Stimulated activated effector memory CD8-positive, alpha-beta T cell treated with anti-CD3 and anti-CD28 coated beads, Interleukin-12 subunit alpha, Interleukin-12 subunit beta, amount 100 ng/mL, for 72 hours (primary cell): ENCODE data around the gene ADAMTSL3.

Experiments used
- ATAC-seq: fragments of 150-1000 bp; cut with Tn5 transposase; 2 replicates; pipeline ENCODE4 v1.10.0; 2021
- DNase-seq, 2 donors: peaks; one replicate each; pipeline ENCODE4 v3.0.0; 2021 to 2022; ENCODE audit warnings: low spot score in 2 of 2
- H3K27ac Mint-ChIP-seq: one replicate; pipeline ENCODE4 v1.8.0; 2022; ENCODE audit warnings: mild to moderate bottlenecking, mixed read lengths
- H3K36me3 Mint-ChIP-seq: one replicate; pipeline ENCODE4 v1.8.0; 2022; ENCODE audit warnings: mild to moderate bottlenecking, mixed read lengths
- H3K4me1 Mint-ChIP-seq: one replicate; pipeline ENCODE4 v1.8.0; 2022; ENCODE audit warnings: mixed read lengths
- H3K4me3 Mint-ChIP-seq: one replicate; pipeline ENCODE4 v1.8.0; 2022; ENCODE audit warnings: mild to moderate bottlenecking, mixed read lengths
- H3K9me3 Mint-ChIP-seq: one replicate; pipeline ENCODE4 v1.8.0; 2022; ENCODE audit warnings: mixed read lengths

ADAMTSL3 gene

GRCh38 chr15:83710452-83710851 is 56.5 kb downstream of the ADAMTSL3 start:
- no peaks in the 10 kb centered on the region for H3K4me1 Mint-ChIP-seq
- no peak for ATAC-seq
- no peak for DNase-seq
- H3K27ac Mint-ChIP-seq = no peak overlapping the region
- H3K36me3 Mint-ChIP-seq = no peaks in the 10 kb centered on the region
- H3K4me3 Mint-ChIP-seq = no peak overlapping the region
- no peaks in the 10 kb centered on the region for H3K9me3 Mint-ChIP-seq

- ATAC-seq (no peak), DNase-seq (no peak)
- Mint-ChIP-seq H3K36me3 (no peaks in the 10 kb centered on the region), H3K27ac (no peak overlapping the region), H3K4me1 (no peaks in the 10 kb centered on the region), H3K4me3 (no peak overlapping the region), H3K9me3 (no peaks in the 10 kb centered on the region)
Measured at GRCh38 chr15:83711236-83711635, 57.3 kb downstream of the ADAMTSL3 start.

- no peaks in the 10 kb centered on the region for H3K4me1 Mint-ChIP-seq
- H3K36me3 Mint-ChIP-seq = no peaks in the 10 kb centered on the region
- no peak overlapping the region for H3K27ac Mint-ChIP-seq
- DNase-seq = no peak
- H3K9me3 Mint-ChIP-seq = no peaks in the 10 kb centered on the region
- H3K4me3 Mint-ChIP-seq = no peak overlapping the region
- ATAC-seq = no peak
Measured at GRCh38 chr15:83713242-83713641, 59.3 kb downstream of the ADAMTSL3 start.

- DNase-seq (no peak), ATAC-seq (no peak)
- Mint-ChIP-seq H3K36me3 (no peaks in the 10 kb centered on the region), H3K4me1 (no peaks in the 10 kb centered on the region), H3K27ac (no peak overlapping the region), H3K4me3 (no peak overlapping the region), H3K9me3 (no peaks in the 10 kb centered on the region)
Measured at GRCh38 chr15:83714939-83715628, 61.2 kb downstream of the ADAMTSL3 start.

- Mint-ChIP-seq H3K4me1 (no peaks in the 10 kb centered on the region), H3K36me3 (no peaks in the 10 kb centered on the region), H3K4me3 (no peak overlapping the region), H3K9me3 (no peaks in the 10 kb centered on the region), H3K27ac (no peak overlapping the region)
- no peak for ATAC-seq
- DNase-seq = no peak
Measured at GRCh38 chr15:83716605-83717004, 62.7 kb downstream of the ADAMTSL3 start.

- no peaks in the 10 kb centered on the region for H3K4me1 Mint-ChIP-seq
- DNase-seq = no peak
- ATAC-seq = no peak
- H3K36me3 Mint-ChIP-seq = no peaks in the 10 kb centered on the region
- H3K9me3 Mint-ChIP-seq = no peaks in the 10 kb centered on the region
- H3K27ac Mint-ChIP-seq = no peak overlapping the region
- no peak overlapping the region for H3K4me3 Mint-ChIP-seq
Measured at GRCh38 chr15:83717010-83717409, 63.1 kb downstream of the ADAMTSL3 start.

GRCh38 chr15:83720468-83720867 is 66.5 kb downstream of the ADAMTSL3 start:
- no peaks in the 10 kb centered on the region for H3K36me3 Mint-ChIP-seq
- ATAC-seq (no peak), DNase-seq (no peak)
- no peak overlapping the region for H3K4me3 Mint-ChIP-seq
- H3K9me3 Mint-ChIP-seq = no peaks in the 10 kb centered on the region
- H3K4me1 Mint-ChIP-seq = no peaks in the 10 kb centered on the region
- H3K27ac Mint-ChIP-seq = no peak overlapping the region

GRCh38 chr15:83721031-83721430 is 67.1 kb downstream of the ADAMTSL3 start:
- no peak for DNase-seq
- H3K9me3 Mint-ChIP-seq = peaks cover under 1% of the 10 kb centered on the region
- no peaks in the 10 kb centered on the region for H3K4me1 Mint-ChIP-seq
- no peaks in the 10 kb centered on the region for H3K36me3 Mint-ChIP-seq
- H3K27ac Mint-ChIP-seq = no peak overlapping the region
- no peak for ATAC-seq
- no peak overlapping the region for H3K4me3 Mint-ChIP-seq

- no peaks in the 10 kb centered on the region for H3K36me3 Mint-ChIP-seq
- H3K27ac Mint-ChIP-seq = no peak overlapping the region
- no peak overlapping the region for H3K4me3 Mint-ChIP-seq
- no peak for DNase-seq
- no peaks in the 10 kb centered on the region for H3K4me1 Mint-ChIP-seq
- peaks cover 2% of the 10 kb centered on the region for H3K9me3 Mint-ChIP-seq
- ATAC-seq = no peak
Measured at GRCh38 chr15:83721981-83722380, 68.1 kb downstream of the ADAMTSL3 start.

- Mint-ChIP-seq H3K36me3 (no peaks in the 10 kb centered on the region), H3K9me3 (peaks cover 6% of the 10 kb centered on the region), H3K27ac (no peak overlapping the region), H3K4me3 (no peak overlapping the region), H3K4me1 (no peaks in the 10 kb centered on the region)
- DNase-seq = no peak
- ATAC-seq = no peak
Measured at GRCh38 chr15:83723216-83723615, 69.3 kb downstream of the ADAMTSL3 start.

GRCh38 chr15:83732196-83732595 is 78.3 kb downstream of the ADAMTSL3 start:
- DNase-seq (no peak), ATAC-seq (no peak)
- no peak overlapping the region for H3K27ac Mint-ChIP-seq
- no peak overlapping the region for H3K4me3 Mint-ChIP-seq
- H3K4me1 Mint-ChIP-seq = no peaks in the 10 kb centered on the region
- no peaks in the 10 kb centered on the region for H3K36me3 Mint-ChIP-seq
- peaks cover 7% of the 10 kb centered on the region for H3K9me3 Mint-ChIP-seq

- H3K27ac Mint-ChIP-seq = no peak overlapping the region
- H3K4me1 Mint-ChIP-seq = no peaks in the 10 kb centered on the region
- peaks cover 7% of the 10 kb centered on the region for H3K9me3 Mint-ChIP-seq
- H3K36me3 Mint-ChIP-seq = no peaks in the 10 kb centered on the region
- ATAC-seq (no peak), DNase-seq (no peak)
- no peak overlapping the region for H3K4me3 Mint-ChIP-seq
Measured at GRCh38 chr15:83732770-83733169, 78.8 kb downstream of the ADAMTSL3 start.

GRCh38 chr15:83733206-83733605 is 79.3 kb downstream of the ADAMTSL3 start:
- Mint-ChIP-seq H3K4me1 (no peaks in the 10 kb centered on the region), H3K9me3 (peaks cover 3% of the 10 kb centered on the region), H3K27ac (no peak overlapping the region), H3K36me3 (no peaks in the 10 kb centered on the region), H3K4me3 (no peak overlapping the region)
- ATAC-seq = no peak
- no peak for DNase-seq

GRCh38 chr15:83733691-83734090 is 79.8 kb downstream of the ADAMTSL3 start:
- H3K36me3 Mint-ChIP-seq = no peaks in the 10 kb centered on the region
- H3K4me1 Mint-ChIP-seq = no peaks in the 10 kb centered on the region
- ATAC-seq = no peak
- H3K4me3 Mint-ChIP-seq = no peak overlapping the region
- DNase-seq = no peak
- no peak overlapping the region for H3K27ac Mint-ChIP-seq
- H3K9me3 Mint-ChIP-seq = peaks cover 3% of the 10 kb centered on the region

GRCh38 chr15:83734487-83734886 is 80.6 kb downstream of the ADAMTSL3 start:
- Mint-ChIP-seq H3K36me3 (no peaks in the 10 kb centered on the region), H3K4me3 (no peak overlapping the region), H3K9me3 (peaks cover 1% of the 10 kb centered on the region), H3K27ac (no peak overlapping the region), H3K4me1 (no peaks in the 10 kb centered on the region)
- DNase-seq (no peak), ATAC-seq (no peak)

GRCh38 chr15:83739629-83740028 is 85.7 kb downstream of the ADAMTSL3 start:
- H3K27ac Mint-ChIP-seq = no peak overlapping the region
- no peak overlapping the region for H3K4me3 Mint-ChIP-seq
- no peaks in the 10 kb centered on the region for H3K4me1 Mint-ChIP-seq
- ATAC-seq = no peak
- H3K9me3 Mint-ChIP-seq = no peaks in the 10 kb centered on the region
- no peaks in the 10 kb centered on the region for H3K36me3 Mint-ChIP-seq
- no peak for DNase-seq

GRCh38 chr15:83745771-83746170 is 91.8 kb downstream of the ADAMTSL3 start:
- DNase-seq = no peak
- Mint-ChIP-seq H3K36me3 (no peaks in the 10 kb centered on the region), H3K27ac (no peak overlapping the region), H3K4me3 (no peak overlapping the region), H3K4me1 (no peaks in the 10 kb centered on the region), H3K9me3 (peaks cover 3% of the 10 kb centered on the region)
- no peak for ATAC-seq
